Neural progenitor cell (in vitro differentiated cells): ENCODE results near the gene BLOC1S1. TPM values are rescaled to one million over a fixed set of nuclear protein-coding genes. Genes with fewer than 3 reads are reported as not detected.

Source experiments
- DNase-seq: peaks from one replicate; pipeline ENCODE4 v3.0.0-alpha.2; 2016; ENCODE audit warnings: low spot score
- H2AFZ ChIP-seq: fragments of 200-600 bp; sonication (generic); replicated peaks from 2 replicates; pipeline ENCODE4 v1.6.1; 2016; ENCODE audit warnings: antibody characterized with exemption
- H3F3A ChIP-seq: fragments of 200-600 bp; sonication (generic); 2 replicates; pipeline ENCODE4 v1.6.1; 2016; ENCODE audit warnings: antibody characterized with exemption, low read depth
- H3K27ac ChIP-seq: fragments of 200-600 bp; sonication (generic); 2 replicates; pipeline ENCODE4 v1.5.1; 2016; ENCODE audit warnings: mild to moderate bottlenecking
- H3K27me3 ChIP-seq: fragments of 200-600 bp; sonication (generic); 2 replicates; pipeline ENCODE4 v1.6.1; 2016; ENCODE audit warnings: mild to moderate bottlenecking, moderate library complexity
- H3K36me3 ChIP-seq: fragments of 200-600 bp; sonication (generic); 2 replicates; pipeline ENCODE4 v1.5.1; 2016
- H3K4me1 ChIP-seq: fragments of 200-600 bp; sonication (generic); 2 replicates; pipeline ENCODE4 v1.6.1; 2016; ENCODE audit warnings: mixed run types
- H3K4me2 ChIP-seq: fragments of 200-600 bp; sonication (generic); 2 replicates; pipeline ENCODE4 v1.6.1; 2016
- H3K4me3 ChIP-seq: fragments of 200-600 bp; sonication (generic); 2 replicates; pipeline ENCODE4 v1.5.1; 2016
- H3K79me2 ChIP-seq: fragments of 200-600 bp; sonication (generic); 2 replicates; pipeline ENCODE4 v1.6.1; 2016; ENCODE audit warnings: low read depth
- H3K9ac ChIP-seq: fragments of 200-600 bp; sonication (generic); 2 replicates; pipeline ENCODE4 v1.6.1; 2016
- H3K9me3 ChIP-seq: fragments of 200-600 bp; sonication (generic); 2 replicates; pipeline ENCODE4 v1.5.1; 2016; ENCODE audit warnings: low read depth
- H4K20me1 ChIP-seq: fragments of 200-600 bp; sonication (generic); 2 replicates; pipeline ENCODE4 v1.6.1; 2016; ENCODE audit warnings: low read depth
- H3K27ac Mint-ChIP-seq: 3 replicates; pipeline ENCODE4 v1.8.0; 2021; ENCODE audit warnings: mixed read lengths
- H3K27me3 Mint-ChIP-seq: 2 replicates; pipeline ENCODE4 v1.8.0; 2022; ENCODE audit warnings: low read depth, mild to moderate bottlenecking, inconsistent platforms, moderate library complexity, mixed read lengths; ENCODE audit not compliant: insufficient read depth
- H3K36me3 Mint-ChIP-seq: 3 replicates; pipeline ENCODE4 v1.8.0; 2021; ENCODE audit warnings: mixed read lengths
- H3K4me1 Mint-ChIP-seq: 3 replicates; pipeline ENCODE4 v1.8.0; 2021; ENCODE audit warnings: mixed read lengths
- H3K4me3 Mint-ChIP-seq: 3 replicates; pipeline ENCODE4 v1.8.0; 2021; ENCODE audit warnings: mild to moderate bottlenecking, moderate library complexity, mixed read lengths
- H3K9me3 Mint-ChIP-seq: 3 replicates; pipeline ENCODE4 v1.8.0; 2020; ENCODE audit warnings: mixed read lengths
- CTCF ChIP-seq: fragments of 200-600 bp; sonication (generic); IDR thresholded peaks from 2 replicates; pipeline ENCODE4 v1.5.1; 2017; ENCODE audit warnings: antibody characterized with exemption, mild to moderate bottlenecking
- EZH2 ChIP-seq: fragments of 200-600 bp; sonication (generic); IDR thresholded peaks from 2 replicates; pipeline ENCODE4 v1.6.1; 2017; ENCODE audit warnings: antibody characterized with exemption, mild to moderate bottlenecking, moderate library complexity
- EZH2phosphoT487 ChIP-seq: fragments of 200-600 bp; sonication (generic); IDR thresholded peaks from 2 replicates; pipeline ENCODE4 v1.6.1; 2017; ENCODE audit warnings: antibody characterized with exemption
- total RNA-seq: library from RNA; depleted of rRNA; stranded (reverse); fragments of >200 nt; gene quantifications from 2 replicates; pipeline ENCODE4 v1.2.3, GENCODE V29; 2015; ENCODE audit warnings: low replicate concordance

Gene BLOC1S1
- total RNA-seq, 1 donor from 2014 or later: 48.1 TPM

- DNase-seq: no peak
- no peaks in the 10 kb centered on the region for H3K9me3 ChIP-seq
- H3K4me1 ChIP-seq: peaks cover 7% of the 10 kb centered on the region
- TF ChIP-seq CTCF (no peak), EZH2phosphoT487 (no peak), EZH2 (no peak)
- no peaks in the 10 kb centered on the region for H3K27me3 ChIP-seq
- no peaks in the 10 kb centered on the region for H3K9me3 Mint-ChIP-seq
- no peak overlapping the region for H3K9ac ChIP-seq
- H3K4me3 Mint-ChIP-seq: no peak overlapping the region
- peaks cover 13% of the 10 kb centered on the region for H3K4me1 Mint-ChIP-seq
- no peaks in the 10 kb centered on the region for H3K27me3 Mint-ChIP-seq
- H2AFZ ChIP-seq: no peak overlapping the region
- H3K36me3 ChIP-seq: no peaks in the 10 kb centered on the region
- H3K27ac Mint-ChIP-seq: no peak overlapping the region
- no peaks in the 10 kb centered on the region for H3K36me3 Mint-ChIP-seq
- no peaks in the 10 kb centered on the region for H3K79me2 ChIP-seq
- no peak overlapping the region for H3K4me3 ChIP-seq
- peaks cover 3% of the 10 kb centered on the region for H3F3A ChIP-seq
- no peak overlapping the region for H3K27ac ChIP-seq
- H3K4me2 ChIP-seq: no peak overlapping the region
- no peaks in the 10 kb centered on the region for H4K20me1 ChIP-seq
Measured at GRCh38 chr12:55679691-55680090, 36.2 kb upstream of the BLOC1S1 start.

- no peaks in the 10 kb centered on the region for H3K9me3 ChIP-seq
- peak overlapping the region; percentile 45 for H3K4me3 ChIP-seq
- TF ChIP-seq CTCF (peak; percentile 58), EZH2phosphoT487 (no peak)
Measured at GRCh38 chr12:55681142-55682077, 34.4 kb upstream of the BLOC1S1 start.

GRCh38 chr12:55682087-55682796, 33.6 kb upstream of the BLOC1S1 start:
- no peaks in the 10 kb centered on the region for H3K27me3 ChIP-seq
- TF ChIP-seq EZH2phosphoT487 (no peak), EZH2 (no peak), CTCF (no peak)
- no peak overlapping the region for H3K27ac Mint-ChIP-seq
- H3K9me3 Mint-ChIP-seq: no peaks in the 10 kb centered on the region
- H3K4me1 Mint-ChIP-seq: peaks cover 13% of the 10 kb centered on the region
- no peaks in the 10 kb centered on the region for H3K79me2 ChIP-seq
- no peaks in the 10 kb centered on the region for H4K20me1 ChIP-seq
- no peak overlapping the region for H3K9ac ChIP-seq
- peak overlapping the region; percentile 45 for H3K4me3 ChIP-seq
- no peaks in the 10 kb centered on the region for H3K27me3 Mint-ChIP-seq
- peaks cover 7% of the 10 kb centered on the region for H3K4me1 ChIP-seq
- no peak overlapping the region for H3K4me3 Mint-ChIP-seq
- no peak overlapping the region for H3K27ac ChIP-seq
- H3K4me2 ChIP-seq: peak overlapping the region; percentile 84
- no peaks in the 10 kb centered on the region for H3K9me3 ChIP-seq
- no peaks in the 10 kb centered on the region for H3K36me3 ChIP-seq
- no peak for DNase-seq
- peak overlapping the region; percentile 99 for H2AFZ ChIP-seq
- peaks cover 4% of the 10 kb centered on the region for H3K36me3 Mint-ChIP-seq
- peaks cover 3% of the 10 kb centered on the region for H3F3A ChIP-seq

More at GRCh38 chr12:55681142-55682077, 34.4 kb upstream of the BLOC1S1 start:
- Histone ChIP-seq H3K4me1 (peaks cover 7% of the 10 kb centered on the region), H4K20me1 (no peaks in the 10 kb centered on the region), H2AFZ (peak overlapping the region; percentile 99), H3K27ac (no peak overlapping the region), H3K79me2 (no peaks in the 10 kb centered on the region), H3K4me2 (peak overlapping the region; percentile 84), H3K9ac (no peak overlapping the region), H3F3A (peaks cover 3% of the 10 kb centered on the region), H3K36me3 (no peaks in the 10 kb centered on the region), H3K27me3 (no peaks in the 10 kb centered on the region)
- no peak overlapping the region for H3K4me3 Mint-ChIP-seq
- peaks cover 13% of the 10 kb centered on the region for H3K4me1 Mint-ChIP-seq
- no peaks in the 10 kb centered on the region for H3K9me3 Mint-ChIP-seq
- H3K27me3 Mint-ChIP-seq: no peaks in the 10 kb centered on the region
- H3K27ac Mint-ChIP-seq: peak overlapping the region; percentile 86
- DNase-seq: peak; percentile 89
- H3K36me3 Mint-ChIP-seq: no peaks in the 10 kb centered on the region
